WTC11 (cell line): ENCODE results near the gene KXD1. TPM values are rescaled to one million over a fixed set of nuclear protein-coding genes. Genes with fewer than 3 reads are reported as not detected.
"Not testable (repeated sequence)": the region's sequence is repeated elsewhere in the genome, so short reads cannot be mapped to it uniquely, and the experiment has no call there.

Source experiments
- ATAC-seq: fragments of 200-7000 bp; cut with Tn5 transposase; 2 replicates; pipeline ENCODE4 v1.10.0; 2021; ENCODE audit warnings: mild to moderate bottlenecking, moderate library complexity
- CTCF ChIA-PET: fragments of 300-600 bp; sonication (Branson Sonifier 250); formaldehyde crosslinking; loops from one replicate; lab custom pipeline; 2021; ENCODE audit warnings: antibody characterized with exemption; lab: Charles Lee
- POLR2A ChIA-PET: fragments of 350-600 bp; sonication (Branson Sonifier 250); formaldehyde crosslinking; loops from one replicate; lab custom pipeline; 2021; ENCODE audit warnings: antibody characterized with exemption; lab: Charles Lee
- DNase-seq: peaks from one replicate; pipeline ENCODE4 v3.0.0; 2021; ENCODE audit warnings: low spot score
- H3K27ac Mint-ChIP-seq: 2 replicates; pipeline ENCODE4 v1.8.0; 2021; ENCODE audit warnings: mixed read lengths
- H3K27me3 Mint-ChIP-seq: 2 replicates; pipeline ENCODE4 v1.8.0; 2021; ENCODE audit warnings: low read depth, mild to moderate bottlenecking, moderate library complexity, mixed read lengths
- H3K36me3 Mint-ChIP-seq: 2 replicates; pipeline ENCODE4 v1.8.0; 2021; ENCODE audit warnings: mixed read lengths
- H3K4me1 Mint-ChIP-seq: 2 replicates; pipeline ENCODE4 v1.8.0; 2022; ENCODE audit warnings: mixed read lengths
- H3K4me3 Mint-ChIP-seq: 2 replicates; pipeline ENCODE4 v1.8.0; 2021; ENCODE audit warnings: mild to moderate bottlenecking, moderate library complexity, mixed read lengths
- H3K9me3 Mint-ChIP-seq: 2 replicates; pipeline ENCODE4 v1.8.0; 2021; ENCODE audit warnings: mixed read lengths
- E2F5 ChIP-seq: sonication (generic); formaldehyde crosslinking; IDR thresholded peaks from 2 replicates; pipeline ENCODE4 v1.8.1; 2022; ENCODE audit warnings: mild to moderate bottlenecking, moderate library complexity, missing genetic modification reagents
- ERG ChIP-seq: fragments of 250-450 bp; sonication (Bioruptor Pico); IDR thresholded peaks from 2 replicates; pipeline ENCODE4 v1.8.0; 2021; ENCODE audit warnings: mild to moderate bottlenecking
- ESRRA ChIP-seq: sonication (generic); formaldehyde crosslinking; IDR thresholded peaks from 2 replicates; pipeline ENCODE4 v1.8.1; 2022; ENCODE audit warnings: mild to moderate bottlenecking, missing genetic modification reagents, borderline replicate concordance
- NFYB ChIP-seq: sonication (generic); formaldehyde crosslinking; conservative IDR thresholded peaks from 2 replicates; pipeline ENCODE4 v1.8.0; 2022; ENCODE audit warnings: low read depth, missing genetic modification reagents
- PREB ChIP-seq: sonication (generic); formaldehyde crosslinking; IDR thresholded peaks from 2 replicates; pipeline ENCODE4 v1.8.1; 2022; ENCODE audit warnings: mild to moderate bottlenecking, missing genetic modification reagents, moderate library complexity, borderline replicate concordance
- SP1 ChIP-seq: sonication (generic); formaldehyde crosslinking; conservative IDR thresholded peaks from 2 replicates; pipeline ENCODE4 v1.8.1; 2022; ENCODE audit warnings: missing genetic modification reagents
- total RNA-seq: library from RNA; stranded (reverse); gene quantifications from 3 replicates; pipeline ENCODE4 v1.2.3, GENCODE V29; 2021
- TF ChIP-seq, protein P1 (sequence below): fragments of 250-450 bp; sonication (Bioruptor Pico); IDR thresholded peaks from 2 replicates; pipeline ENCODE4 v1.9.0; 2021; ENCODE audit warnings: mild to moderate bottlenecking
- TF ChIP-seq, protein P2 (sequence below): sonication (generic); formaldehyde crosslinking; IDR thresholded peaks from 2 replicates; pipeline ENCODE4 v1.8.0; 2022; ENCODE audit warnings: missing genetic modification reagents

KXD1 gene
- total RNA-seq, 1 experiment from 2014 or later: 136 TPM

DNA sequence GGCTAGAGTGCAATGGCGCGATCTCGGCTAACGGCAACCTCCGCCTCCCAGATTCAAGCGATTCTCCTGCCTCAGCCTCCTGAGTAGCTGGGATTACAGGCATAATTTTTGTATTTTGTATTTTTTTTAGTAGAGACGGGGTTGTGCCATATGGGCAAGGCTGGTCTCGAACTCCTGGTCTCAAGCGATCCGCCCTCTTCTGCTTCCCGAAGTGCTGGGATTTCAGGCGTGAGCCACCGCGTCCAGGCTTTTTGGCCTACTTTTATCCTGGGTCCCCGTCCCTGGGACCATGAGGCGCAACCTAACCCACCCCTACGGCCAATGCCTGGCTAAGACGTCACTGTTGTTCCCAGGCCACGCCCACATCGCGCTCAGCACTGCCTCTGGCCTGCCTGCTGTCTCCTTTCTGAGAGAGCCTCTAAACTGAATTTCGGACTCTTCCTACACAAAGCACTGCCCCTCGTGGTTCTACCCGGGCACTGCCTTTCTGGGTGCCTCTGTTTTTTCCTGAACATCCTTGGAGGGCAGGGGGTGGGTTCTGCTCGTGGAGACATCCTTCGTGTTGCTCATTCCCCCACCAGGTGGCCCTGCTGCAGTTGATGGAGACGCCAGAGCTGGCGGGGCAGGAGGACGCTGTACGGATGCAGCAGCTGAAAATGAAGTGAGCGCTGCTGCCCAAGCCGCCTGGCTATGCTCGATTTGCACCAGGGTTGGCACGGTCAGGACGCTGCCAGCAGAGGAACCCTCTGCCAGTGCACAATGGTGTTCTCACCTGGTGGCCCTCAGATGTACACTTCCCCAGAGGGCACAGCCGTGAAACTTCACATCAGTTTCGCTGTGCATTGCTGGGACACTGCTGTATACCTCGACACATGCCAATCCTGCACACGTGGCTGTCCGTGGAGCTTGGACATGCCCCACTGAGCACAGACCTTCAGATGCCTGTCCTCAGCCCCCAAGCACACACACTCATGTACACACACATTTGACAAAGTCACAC lies 32.9 kb downstream of the KXD1 start (continued):
- TF ChIP-seq, protein P1, sequence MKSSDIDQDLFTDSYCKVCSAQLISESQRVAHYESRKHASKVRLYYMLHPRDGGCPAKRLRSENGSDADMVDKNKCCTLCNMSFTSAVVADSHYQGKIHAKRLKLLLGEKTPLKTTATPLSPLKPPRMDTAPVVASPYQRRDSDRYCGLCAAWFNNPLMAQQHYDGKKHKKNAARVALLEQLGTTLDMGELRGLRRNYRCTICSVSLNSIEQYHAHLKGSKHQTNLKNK (CRISPR knock-in tag): peak; percentile 61; the same call in 1 of the 2 replicates
- TF ChIP-seq PREB (no peak), NFYB (CRISPR knock-in tag) (0 out of 2 replicates have a peak, but pooled peaks have one; percentile 36), ERG (CRISPR knock-in tag) (no peak), ESRRA (CRISPR knock-in tag) (no peak), SP1 (peak; percentile 93)
- TF ChIP-seq, protein P2, sequence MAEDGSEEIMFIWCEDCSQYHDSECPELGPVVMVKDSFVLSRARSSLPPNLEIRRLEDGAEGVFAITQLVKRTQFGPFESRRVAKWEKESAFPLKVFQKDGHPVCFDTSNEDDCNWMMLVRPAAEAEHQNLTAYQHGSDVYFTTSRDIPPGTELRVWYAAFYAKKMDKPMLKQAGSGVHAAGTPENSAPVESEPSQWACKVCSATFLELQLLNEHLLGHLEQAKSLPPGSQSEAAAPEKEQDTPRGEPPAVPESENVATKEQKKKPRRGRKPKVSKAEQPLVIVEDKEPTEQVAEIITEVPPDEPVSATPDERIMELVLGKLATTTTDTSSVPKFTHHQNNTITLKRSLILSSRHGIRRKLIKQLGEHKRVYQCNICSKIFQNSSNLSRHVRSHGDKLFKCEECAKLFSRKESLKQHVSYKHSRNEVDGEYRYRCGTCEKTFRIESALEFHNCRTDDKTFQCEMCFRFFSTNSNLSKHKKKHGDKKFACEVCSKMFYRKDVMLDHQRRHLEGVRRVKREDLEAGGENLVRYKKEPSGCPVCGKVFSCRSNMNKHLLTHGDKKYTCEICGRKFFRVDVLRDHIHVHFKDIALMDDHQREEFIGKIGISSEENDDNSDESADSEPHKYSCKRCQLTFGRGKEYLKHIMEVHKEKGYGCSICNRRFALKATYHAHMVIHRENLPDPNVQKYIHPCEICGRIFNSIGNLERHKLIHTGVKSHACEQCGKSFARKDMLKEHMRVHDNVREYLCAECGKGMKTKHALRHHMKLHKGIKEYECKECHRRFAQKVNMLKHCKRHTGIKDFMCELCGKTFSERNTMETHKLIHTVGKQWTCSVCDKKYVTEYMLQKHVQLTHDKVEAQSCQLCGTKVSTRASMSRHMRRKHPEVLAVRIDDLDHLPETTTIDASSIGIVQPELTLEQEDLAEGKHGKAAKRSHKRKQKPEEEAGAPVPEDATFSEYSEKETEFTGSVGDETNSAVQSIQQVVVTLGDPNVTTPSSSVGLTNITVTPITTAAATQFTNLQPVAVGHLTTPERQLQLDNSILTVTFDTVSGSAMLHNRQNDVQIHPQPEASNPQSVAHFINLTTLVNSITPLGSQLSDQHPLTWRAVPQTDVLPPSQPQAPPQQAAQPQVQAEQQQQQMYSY (CRISPR knock-in tag): peak; percentile 56

DNA sequence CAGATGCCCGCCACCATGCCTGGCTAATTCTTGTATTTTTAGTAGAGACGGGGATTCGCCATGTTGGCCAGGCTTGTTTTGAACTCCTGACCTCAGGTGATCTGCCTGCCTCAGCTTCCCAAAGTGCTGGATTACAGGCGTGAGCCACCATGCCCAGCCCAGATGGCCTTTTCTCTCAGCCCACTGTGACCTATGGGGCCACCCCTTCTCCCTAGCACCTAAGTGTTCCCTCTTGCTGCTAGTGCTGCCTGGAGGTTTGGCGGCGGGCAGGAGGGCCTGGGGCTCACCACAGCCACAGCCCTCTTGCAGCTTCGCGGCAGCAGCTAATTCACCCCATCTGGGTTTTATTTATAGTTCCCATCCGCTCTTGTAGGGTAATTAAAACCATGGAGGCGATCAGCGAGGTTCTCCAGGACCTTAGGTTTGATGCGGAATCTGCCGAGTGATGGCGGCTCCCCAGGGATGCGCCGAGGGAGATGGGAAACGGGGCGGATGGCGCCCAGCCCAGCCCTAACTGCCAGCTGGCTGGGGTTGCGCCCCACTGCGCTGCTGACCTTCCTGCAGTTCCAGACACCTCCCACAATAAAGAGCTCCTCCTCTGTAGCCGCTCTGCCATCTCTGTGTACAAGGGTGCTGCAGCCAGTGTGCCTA lies 34.2 kb downstream of the KXD1 start:
- H3K9me3 Mint-ChIP-seq: no peaks in the 10 kb centered on the region
- H3K27me3 Mint-ChIP-seq: no peaks in the 10 kb centered on the region
- peaks cover 49% of the 10 kb centered on the region for H3K4me1 Mint-ChIP-seq
- no peak overlapping the region; the same call in 1 of the 2 replicates for H3K27ac Mint-ChIP-seq
- 0 out of 2 replicates have a peak, but pooled peaks cover 3% of the 10 kb centered on the region for H3K36me3 Mint-ChIP-seq
- CTCF ChIA-PET: interaction anchor here (2.3 to 4.5 kb wide), 6 partner anchors 12 to 255 kb away, joined by 12 to 39 read pairs (median 17); partner anchors contain the start of genes ELL and UBA52
- no peak for DNase-seq
- ATAC-seq: no peak
- POLR2A ChIA-PET: no interaction called here
- TF ChIP-seq E2F5 (CRISPR knock-in tag): no peak
- H3K4me3 Mint-ChIP-seq: peak overlapping the region; percentile 41

GRCh38 chr19:18592732-18593131 lies 35.1 kb downstream of the KXD1 start:
- not testable (repeated sequence) for DNase-seq, H3K9me3 Mint-ChIP-seq, ATAC-seq, H3K27me3 Mint-ChIP-seq, H3K4me3 Mint-ChIP-seq, H3K36me3 Mint-ChIP-seq
- POLR2A ChIA-PET: interaction anchor here (1.9 kb wide), 1 partner anchor 20 kb away, joined by 8 read pairs; the partner anchor contains the start of gene TMEM59L
- CTCF ChIA-PET: interaction anchor here (0.5 to 3.6 kb wide), 15 partner anchors 11 to 300 kb away, joined by 3 to 26 read pairs (median 12); partner anchors contain the start of genes ELL, TMEM59L, UBA52 and UPF1
- peak overlapping the region; percentile 78; the same call in 1 of the 2 replicates for H3K27ac Mint-ChIP-seq
- H3K4me1 Mint-ChIP-seq: peaks cover 52% of the 10 kb centered on the region
